Kidney epithelial cell (primary cell): ENCODE results near the gene ARGLU1. TPM values are rescaled to one million over a fixed set of nuclear protein-coding genes. Genes with fewer than 3 reads are reported as not detected.
"Not testable (repeated sequence)": the region's sequence is repeated elsewhere in the genome, so short reads cannot be mapped to it uniquely, and the experiment has no call there.

Experiments
- DNase-seq: peaks from one replicate; pipeline ENCODE4 v3.0.0-alpha.2; 2010; ENCODE audit warnings: low read depth
- H3K27me3 ChIP-seq: 2 replicates; pipeline ENCODE4 v1.6.0; 2011; ENCODE audit warnings: low read length; ENCODE audit not compliant: control insufficient read depth, insufficient read depth
- H3K36me3 ChIP-seq: 2 replicates; pipeline ENCODE4 v1.5.1; 2011; ENCODE audit warnings: low read length; ENCODE audit not compliant: control insufficient read depth, insufficient read depth
- H3K4me3 ChIP-seq: 2 replicates; pipeline ENCODE4 v1.5.1; 2011; ENCODE audit warnings: low read depth, mild to moderate bottlenecking, control low read depth, low read length
- total RNA-seq: library from RNA; depleted of rRNA; stranded (reverse); fragments of >200 nt; gene quantifications from 2 replicates; pipeline ENCODE4 v1.2.3, GENCODE V29; 2015
- TF ChIP-seq, protein P1 (sequence below): IDR thresholded peaks from 2 replicates; pipeline ENCODE4 v1.5.1; 2011; ENCODE audit warnings: mild to moderate bottlenecking, moderate library complexity, low read length, control low read depth, inconsistent platforms; ENCODE audit not compliant: insufficient read depth, poor library complexity, severe bottlenecking

ARGLU1 gene
- total RNA-seq, 1 donor from 2014 or later: 50.1 TPM

DNA sequence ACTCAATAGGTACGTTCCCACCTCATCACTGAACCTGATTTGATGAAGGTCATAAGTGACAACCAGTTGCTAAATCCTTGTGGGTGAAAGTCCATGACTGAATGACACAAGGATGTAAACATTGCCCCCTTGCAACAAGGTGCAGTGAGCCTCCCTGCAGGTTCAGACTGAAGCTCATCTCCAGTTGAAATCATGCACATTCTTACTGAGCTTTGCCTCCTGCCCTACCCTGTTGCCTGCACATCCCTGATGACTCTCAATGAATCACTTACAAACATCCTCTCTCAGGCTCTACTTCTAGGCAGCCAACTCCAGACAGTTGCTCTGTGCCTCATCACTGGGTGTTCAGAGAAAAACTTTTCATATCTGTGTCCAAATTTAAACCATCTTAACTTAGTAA is 42.5 kb upstream of the ARGLU1 start:
- no peaks in the 10 kb centered on the region for H3K36me3 ChIP-seq
- no peak for DNase-seq
- TF ChIP-seq, protein P1, sequence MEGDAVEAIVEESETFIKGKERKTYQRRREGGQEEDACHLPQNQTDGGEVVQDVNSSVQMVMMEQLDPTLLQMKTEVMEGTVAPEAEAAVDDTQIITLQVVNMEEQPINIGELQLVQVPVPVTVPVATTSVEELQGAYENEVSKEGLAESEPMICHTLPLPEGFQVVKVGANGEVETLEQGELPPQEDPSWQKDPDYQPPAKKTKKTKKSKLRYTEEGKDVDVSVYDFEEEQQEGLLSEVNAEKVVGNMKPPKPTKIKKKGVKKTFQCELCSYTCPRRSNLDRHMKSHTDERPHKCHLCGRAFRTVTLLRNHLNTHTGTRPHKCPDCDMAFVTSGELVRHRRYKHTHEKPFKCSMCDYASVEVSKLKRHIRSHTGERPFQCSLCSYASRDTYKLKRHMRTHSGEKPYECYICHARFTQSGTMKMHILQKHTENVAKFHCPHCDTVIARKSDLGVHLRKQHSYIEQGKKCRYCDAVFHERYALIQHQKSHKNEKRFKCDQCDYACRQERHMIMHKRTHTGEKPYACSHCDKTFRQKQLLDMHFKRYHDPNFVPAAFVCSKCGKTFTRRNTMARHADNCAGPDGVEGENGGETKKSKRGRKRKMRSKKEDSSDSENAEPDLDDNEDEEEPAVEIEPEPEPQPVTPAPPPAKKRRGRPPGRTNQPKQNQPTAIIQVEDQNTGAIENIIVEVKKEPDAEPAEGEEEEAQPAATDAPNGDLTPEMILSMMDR: no peak
- H3K27me3 ChIP-seq: no peaks in the 10 kb centered on the region
- no peak overlapping the region for H3K4me3 ChIP-seq

DNA sequence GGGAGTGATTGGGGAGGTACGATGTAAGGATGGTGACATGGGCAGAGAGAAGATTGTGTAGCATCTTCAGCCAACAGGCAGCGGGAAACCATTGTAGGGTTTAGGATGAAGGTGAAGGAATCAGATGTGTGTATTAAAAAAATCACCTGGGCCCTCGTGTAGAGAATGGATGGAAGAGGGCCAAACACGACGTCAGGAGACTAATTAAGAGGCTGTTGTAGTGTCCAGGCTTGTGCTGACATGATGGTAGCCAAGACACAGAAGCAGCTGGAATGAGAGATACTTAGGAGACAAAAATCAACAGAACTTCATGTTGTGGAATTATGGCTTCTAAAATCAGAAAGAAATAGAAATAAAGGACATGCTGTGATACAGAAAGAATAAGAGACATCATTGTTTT is 41.2 kb upstream of the ARGLU1 start:
- H3K36me3 ChIP-seq: no peaks in the 10 kb centered on the region
- TF ChIP-seq, protein P1: no peak
- no peaks in the 10 kb centered on the region for H3K27me3 ChIP-seq
- H3K4me3 ChIP-seq: no peak overlapping the region
- DNase-seq: no peak

DNA sequence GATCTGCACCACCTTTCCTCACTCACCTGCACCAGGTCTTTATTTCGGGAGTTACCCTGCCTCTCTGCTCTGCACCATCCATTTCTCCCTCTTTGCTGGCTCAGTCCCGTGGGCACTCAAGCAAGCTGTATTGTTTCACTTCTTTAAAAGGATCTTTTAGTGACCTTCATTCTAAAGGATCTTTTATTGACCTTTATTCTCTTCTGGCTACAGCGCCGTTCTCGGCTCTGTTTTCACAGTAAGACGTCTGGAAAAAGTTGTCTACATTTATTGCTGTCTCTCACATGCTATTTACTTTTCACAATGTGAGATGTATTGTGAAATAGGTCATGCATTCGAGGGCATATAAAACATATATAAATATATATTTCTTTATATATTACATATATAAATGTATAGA is 35.6 kb upstream of the ARGLU1 start:
- no peak overlapping the region for H3K4me3 ChIP-seq
- no peaks in the 10 kb centered on the region for H3K36me3 ChIP-seq
- TF ChIP-seq, protein P1: no peak
- no peak for DNase-seq
- H3K27me3 ChIP-seq: no peaks in the 10 kb centered on the region

DNA sequence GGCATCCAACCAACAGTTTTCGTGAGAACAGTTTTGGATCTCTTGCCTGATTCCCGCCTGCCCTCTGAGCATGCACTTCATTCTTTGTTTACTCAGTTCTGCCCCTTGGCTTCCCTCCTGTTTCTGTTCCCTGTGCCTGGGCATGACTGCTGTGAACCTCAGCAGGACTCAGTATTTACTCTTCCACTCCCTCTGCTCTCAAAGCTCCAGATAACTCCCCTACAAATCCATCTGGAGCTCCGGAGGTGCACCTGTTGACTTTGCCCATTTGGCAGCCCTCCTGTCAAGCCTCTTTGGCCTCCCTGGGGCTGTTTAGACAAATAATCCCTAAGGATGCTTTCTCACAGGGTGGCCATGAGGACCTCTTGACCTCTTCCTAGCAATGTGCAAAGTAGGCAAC is 34.2 kb upstream of the ARGLU1 start:
- Histone ChIP-seq H3K4me3 (no peak overlapping the region), H3K27me3 (no peaks in the 10 kb centered on the region), H3K36me3 (no peaks in the 10 kb centered on the region)
- DNase-seq: no peak
- TF ChIP-seq, protein P1: no peak

DNA sequence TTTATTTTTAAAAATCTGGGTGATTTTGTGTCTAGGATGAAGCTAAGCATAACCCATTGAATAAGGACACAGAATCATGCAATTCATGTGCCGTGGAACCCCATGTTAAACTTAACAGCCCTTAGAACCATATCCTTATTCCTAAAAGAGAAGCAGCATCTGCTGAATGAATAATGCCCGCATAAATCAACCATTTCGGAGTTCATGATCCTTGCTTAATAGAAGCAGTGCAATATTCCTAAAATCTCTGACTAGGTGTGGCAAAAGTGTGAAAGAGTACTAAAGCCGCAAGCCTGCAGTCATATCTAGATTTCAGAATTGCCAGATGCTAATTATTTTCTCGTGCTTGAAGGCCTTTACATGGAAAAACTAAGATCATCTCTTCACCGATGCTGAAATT is 33.6 kb upstream of the ARGLU1 start:
- no peaks in the 10 kb centered on the region for H3K27me3 ChIP-seq
- no peak for DNase-seq
- no peak overlapping the region for H3K4me3 ChIP-seq
- H3K36me3 ChIP-seq: no peaks in the 10 kb centered on the region
- TF ChIP-seq, protein P1: no peak

DNA sequence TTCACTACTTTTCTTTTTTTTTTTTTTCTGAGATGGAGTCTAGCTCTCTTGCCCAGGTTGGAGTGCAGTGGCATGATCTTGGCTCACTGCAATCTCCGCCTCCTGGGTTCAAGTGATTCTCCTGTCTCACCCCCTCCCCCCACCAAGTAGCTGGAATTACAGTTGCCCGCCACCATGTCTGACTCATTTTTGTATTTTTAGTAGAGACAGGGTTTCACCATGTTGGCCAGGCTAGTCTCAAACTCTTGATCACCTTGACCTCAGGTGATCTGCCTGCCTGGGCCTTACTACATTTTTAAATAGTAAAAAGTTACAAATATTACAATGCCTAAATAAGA is 32.8 kb upstream of the ARGLU1 start:
- not testable (repeated sequence) for H3K36me3 ChIP-seq, DNase-seq, H3K4me3 ChIP-seq, H3K27me3 ChIP-seq
